ENCODE measurements around the gene UBXN6.

UBXN6 gene

GRCh38 chr19:4428326-4428975, 29.1 kb downstream of the UBXN6 start:
- Histone ChIP-seq H3K27me3 (ENCODE audit: control insufficient read depth in 5 of 5, insufficient read depth in 4 of 5, low read length in 5 of 5) (no peaks in the 10 kb centered on the region), H3K36me3 (ENCODE audit: control insufficient read depth in 5 of 5, insufficient read depth in 5 of 5, low read length in 5 of 5) (peaks cover 0 to 53% (median 42%) of the 10 kb centered on the region in 5 donors), H3K9ac (ENCODE audit: low read length in 5 of 5) (no peak overlapping the region), H3K27ac (ENCODE audit: low read depth, low read length) (no peak overlapping the region), H3K9me3 (ENCODE audit: control insufficient read depth in 5 of 5, low read length in 5 of 5) (no peaks in the 10 kb centered on the region), H3K4me3 (ENCODE audit: low read depth in 1 of 5, low read length in 5 of 5) (no peak overlapping the region), H3K4me1 (ENCODE audit: control insufficient read depth in 5 of 5, insufficient read depth in 5 of 5, low read length in 5 of 5) (peaks cover 0 to 13% (median 0%) of the 10 kb centered on the region in 5 donors)

GRCh38 chr19:4425537-4425936, 32.1 kb downstream of the UBXN6 start:
- Histone ChIP-seq H3K36me3 (ENCODE audit: control insufficient read depth in 5 of 5, insufficient read depth in 5 of 5, low read length in 5 of 5) (peaks cover 0 to 40% (median 27%) of the 10 kb centered on the region in 5 donors), H3K9me3 (ENCODE audit: control insufficient read depth in 5 of 5, low read length in 5 of 5) (no peaks in the 10 kb centered on the region), H3K4me1 (ENCODE audit: control insufficient read depth in 5 of 5, insufficient read depth in 5 of 5, low read length in 5 of 5) (peaks cover 0 to 3% (median 0%) of the 10 kb centered on the region in 5 donors), H3K27me3 (ENCODE audit: control insufficient read depth in 5 of 5, insufficient read depth in 4 of 5, low read length in 5 of 5) (no peaks in the 10 kb centered on the region), H3K27ac (ENCODE audit: low read depth, low read length) (no peak overlapping the region), H3K4me3 (ENCODE audit: low read depth in 1 of 5, low read length in 5 of 5) (no peak overlapping the region), H3K9ac (ENCODE audit: low read length in 5 of 5) (no peak overlapping the region)

- Histone ChIP-seq H3K4me3 (ENCODE audit: low read depth in 1 of 5, low read length in 5 of 5) (no peak overlapping the region), H3K36me3 (ENCODE audit: control insufficient read depth in 5 of 5, insufficient read depth in 5 of 5, low read length in 5 of 5) (peaks cover 0 to 24% (median 13%) of the 10 kb centered on the region in 5 donors), H3K4me1 (ENCODE audit: control insufficient read depth in 5 of 5, insufficient read depth in 5 of 5, low read length in 5 of 5) (peaks cover 0 to 3% (median 0%) of the 10 kb centered on the region in 5 donors), H3K27me3 (ENCODE audit: control insufficient read depth in 5 of 5, insufficient read depth in 4 of 5, low read length in 5 of 5) (no peaks in the 10 kb centered on the region), H3K9ac (ENCODE audit: low read length in 5 of 5) (no peak overlapping the region), H3K9me3 (ENCODE audit: control insufficient read depth in 5 of 5, low read length in 5 of 5) (no peaks in the 10 kb centered on the region), H3K27ac (ENCODE audit: low read depth, low read length) (no peak overlapping the region)
Measured at GRCh38 chr19:4423416-4424126, 34.0 kb downstream of the UBXN6 start.

GRCh38 chr19:4416268-4416667, 41.3 kb downstream of the UBXN6 start:
- H3K4me3 ChIP-seq (ENCODE audit: low read depth in 1 of 5, low read length in 5 of 5): no peak overlapping the region
- no peak overlapping the region for H3K9ac ChIP-seq (ENCODE audit: low read length in 5 of 5)
- H3K27me3 ChIP-seq (ENCODE audit: control insufficient read depth in 5 of 5, insufficient read depth in 4 of 5, low read length in 5 of 5): no peaks in the 10 kb centered on the region
- no peak overlapping the region for H3K27ac ChIP-seq (ENCODE audit: low read depth, low read length)
- H3K4me1 ChIP-seq (ENCODE audit: control insufficient read depth in 5 of 5, insufficient read depth in 5 of 5, low read length in 5 of 5): peaks cover 0 to 17% (median 16%) of the 10 kb centered on the region in 5 donors
- H3K36me3 ChIP-seq (ENCODE audit: control insufficient read depth in 5 of 5, insufficient read depth in 5 of 5, low read length in 5 of 5): peaks cover 0 to 14% (median 6%) of the 10 kb centered on the region in 5 donors
- no peaks in the 10 kb centered on the region for H3K9me3 ChIP-seq (ENCODE audit: control insufficient read depth in 5 of 5, low read length in 5 of 5)

- H3K4me3 ChIP-seq (ENCODE audit: low read depth in 1 of 5, low read length in 5 of 5): no peak overlapping the region
- peak overlapping the region in 1 of 5 donors; percentile 66 for H3K9ac ChIP-seq (ENCODE audit: low read length in 5 of 5)
- H3K9me3 ChIP-seq (ENCODE audit: control insufficient read depth in 5 of 5, low read length in 5 of 5): no peaks in the 10 kb centered on the region
- H3K27me3 ChIP-seq (ENCODE audit: control insufficient read depth in 5 of 5, insufficient read depth in 4 of 5, low read length in 5 of 5): no peaks in the 10 kb centered on the region
- peaks cover 0 to 17% (median 16%) of the 10 kb centered on the region in 5 donors for H3K4me1 ChIP-seq (ENCODE audit: control insufficient read depth in 5 of 5, insufficient read depth in 5 of 5, low read length in 5 of 5)
- no peak overlapping the region for H3K27ac ChIP-seq (ENCODE audit: low read depth, low read length)
- H3K36me3 ChIP-seq (ENCODE audit: control insufficient read depth in 5 of 5, insufficient read depth in 5 of 5, low read length in 5 of 5): peaks cover 0 to 14% (median 6%) of the 10 kb centered on the region in 5 donors
Measured at GRCh38 chr19:4415352-4415751, 42.2 kb downstream of the UBXN6 start.

- Histone ChIP-seq H3K4me1 (ENCODE audit: control insufficient read depth in 5 of 5, insufficient read depth in 5 of 5, low read length in 5 of 5) (peaks cover 0 to 17% (median 13%) of the 10 kb centered on the region in 5 donors), H3K9me3 (ENCODE audit: control insufficient read depth in 5 of 5, low read length in 5 of 5) (no peaks in the 10 kb centered on the region), H3K36me3 (ENCODE audit: control insufficient read depth in 5 of 5, insufficient read depth in 5 of 5, low read length in 5 of 5) (peaks cover 0 to 19% (median 9%) of the 10 kb centered on the region in 5 donors), H3K4me3 (ENCODE audit: low read depth in 1 of 5, low read length in 5 of 5) (no peak overlapping the region), H3K27me3 (ENCODE audit: control insufficient read depth in 5 of 5, insufficient read depth in 4 of 5, low read length in 5 of 5) (no peaks in the 10 kb centered on the region), H3K27ac (ENCODE audit: low read depth, low read length) (no peak overlapping the region), H3K9ac (ENCODE audit: low read length in 5 of 5) (peak overlapping the region in 2 of 5 donors; percentile 20 to 66)
Measured at GRCh38 chr19:4414800-4415321, 42.7 kb downstream of the UBXN6 start.

GRCh38 chr19:4414144-4414799, 43.3 kb downstream of the UBXN6 start:
- H3K9ac ChIP-seq (ENCODE audit: low read length in 5 of 5): peak overlapping the region in 1 of 5 donors; percentile 20
- no peak overlapping the region for H3K4me3 ChIP-seq (ENCODE audit: low read depth in 1 of 5, low read length in 5 of 5)
- H3K36me3 ChIP-seq (ENCODE audit: control insufficient read depth in 5 of 5, insufficient read depth in 5 of 5, low read length in 5 of 5): peaks cover 0 to 25% (median 15%) of the 10 kb centered on the region in 5 donors
- no peaks in the 10 kb centered on the region for H3K27me3 ChIP-seq (ENCODE audit: control insufficient read depth in 5 of 5, insufficient read depth in 4 of 5, low read length in 5 of 5)
- no peaks in the 10 kb centered on the region for H3K9me3 ChIP-seq (ENCODE audit: control insufficient read depth in 5 of 5, low read length in 5 of 5)
- H3K27ac ChIP-seq (ENCODE audit: low read depth, low read length): no peak overlapping the region
- H3K4me1 ChIP-seq (ENCODE audit: control insufficient read depth in 5 of 5, insufficient read depth in 5 of 5, low read length in 5 of 5): peaks cover 0 to 17% (median 13%) of the 10 kb centered on the region in 5 donors

- Histone ChIP-seq H3K27me3 (ENCODE audit: control insufficient read depth in 5 of 5, insufficient read depth in 4 of 5, low read length in 5 of 5) (no peaks in the 10 kb centered on the region), H3K27ac (ENCODE audit: low read depth, low read length) (no peak overlapping the region), H3K9ac (ENCODE audit: low read length in 5 of 5) (no peak overlapping the region), H3K4me1 (ENCODE audit: control insufficient read depth in 5 of 5, insufficient read depth in 5 of 5, low read length in 5 of 5) (peaks cover 0 to 17% (median 13%) of the 10 kb centered on the region in 5 donors), H3K4me3 (ENCODE audit: low read depth in 1 of 5, low read length in 5 of 5) (no peak overlapping the region), H3K36me3 (ENCODE audit: control insufficient read depth in 5 of 5, insufficient read depth in 5 of 5, low read length in 5 of 5) (peaks cover 0 to 24% (median 16%) of the 10 kb centered on the region in 5 donors), H3K9me3 (ENCODE audit: control insufficient read depth in 5 of 5, low read length in 5 of 5) (no peaks in the 10 kb centered on the region)
Measured at GRCh38 chr19:4413588-4413987, 44.0 kb downstream of the UBXN6 start.

- no peak overlapping the region for H3K9ac ChIP-seq (ENCODE audit: low read length in 5 of 5)
- no peak overlapping the region for H3K27ac ChIP-seq (ENCODE audit: low read depth, low read length)
- H3K9me3 ChIP-seq (ENCODE audit: control insufficient read depth in 5 of 5, low read length in 5 of 5): no peaks in the 10 kb centered on the region
- peaks cover 2 to 10% (median 8%) of the 10 kb centered on the region in 5 donors for H3K4me1 ChIP-seq (ENCODE audit: control insufficient read depth in 5 of 5, insufficient read depth in 5 of 5, low read length in 5 of 5)
- H3K27me3 ChIP-seq (ENCODE audit: control insufficient read depth in 5 of 5, insufficient read depth in 4 of 5, low read length in 5 of 5): no peaks in the 10 kb centered on the region
- H3K36me3 ChIP-seq (ENCODE audit: control insufficient read depth in 5 of 5, insufficient read depth in 5 of 5, low read length in 5 of 5): peaks cover 0 to 24% (median 16%) of the 10 kb centered on the region in 5 donors
- H3K4me3 ChIP-seq (ENCODE audit: low read depth in 1 of 5, low read length in 5 of 5): no peak overlapping the region
Measured at GRCh38 chr19:4409123-4409933, 48.3 kb downstream of the UBXN6 start.
